HG02610 (cell line): ENCODE results near the gene FAM227B.
"Not testable (repeated sequence)": the region's sequence is repeated elsewhere in the genome, so short reads cannot be mapped to it uniquely, and the experiment has no call there.

ENCODE experiments used
- ATAC-seq: cut with Tn5 transposase; IDR thresholded peaks from one replicate; pipeline ENCODE4 v1.9.1; 2021; ENCODE audit warnings: mild to moderate bottlenecking, moderate library complexity; ENCODE audit not compliant: unreplicated experiment

FAM227B gene

GRCh38 chr15:49383266-49383665 is 237.4 kb downstream of the FAM227B start:
- no peak for ATAC-seq

- no peak for ATAC-seq
Observed at GRCh38 chr15:49382394-49382793, 238.2 kb downstream of the FAM227B start.

- ATAC-seq, result no peak
Observed at GRCh38 chr15:49380912-49381311, 239.7 kb downstream of the FAM227B start.

- no peak for ATAC-seq
Observed at GRCh38 chr15:49379996-49380395, 240.6 kb downstream of the FAM227B start.

- no peak for ATAC-seq
Observed at GRCh38 chr15:49372366-49372765, 248.3 kb downstream of the FAM227B start.

GRCh38 chr15:49370782-49371181 is 249.8 kb downstream of the FAM227B start:
- no peak for ATAC-seq

GRCh38 chr15:49366496-49366895 is 254.1 kb downstream of the FAM227B start:
- no peak for ATAC-seq

GRCh38 chr15:49361370-49361769 is 259.2 kb downstream of the FAM227B start:
- ATAC-seq, result no peak

- not testable (repeated sequence) for ATAC-seq
Observed at GRCh38 chr15:49354439-49354838, 266.2 kb downstream of the FAM227B start.

GRCh38 chr15:49343546-49343945 is 277.1 kb downstream of the FAM227B start:
- ATAC-seq, result no peak

- no peak for ATAC-seq
Observed at GRCh38 chr15:49339656-49340055, 281.0 kb downstream of the FAM227B start.

GRCh38 chr15:49331951-49332350 is 288.7 kb downstream of the FAM227B start:
- no peak for ATAC-seq

- no peak for ATAC-seq
Observed at GRCh38 chr15:49331442-49331841, 289.2 kb downstream of the FAM227B start.

- no peak for ATAC-seq
Observed at GRCh38 chr15:49330166-49330565, 290.5 kb downstream of the FAM227B start.

- ATAC-seq, result no peak
Observed at GRCh38 chr15:49328941-49329340, 291.7 kb downstream of the FAM227B start.

GRCh38 chr15:49327927-49328326 is 292.7 kb downstream of the FAM227B start:
- ATAC-seq, result no peak

- ATAC-seq, result no peak
Observed at GRCh38 chr15:49323207-49323606, 297.4 kb downstream of the FAM227B start.

GRCh38 chr15:49320351-49320750 is 300.3 kb downstream of the FAM227B start:
- ATAC-seq, result no peak

- ATAC-seq, result no peak
Observed at GRCh38 chr15:49315391-49315823, 305.2 kb downstream of the FAM227B start.

GRCh38 chr15:49314716-49315115 is 305.9 kb downstream of the FAM227B start:
- no peak for ATAC-seq

- ATAC-seq, result no peak
Observed at GRCh38 chr15:49313650-49314049, 307.0 kb downstream of the FAM227B start.

GRCh38 chr15:49309889-49310288 is 310.7 kb downstream of the FAM227B start:
- no peak for ATAC-seq

GRCh38 chr15:49308686-49309085 is 311.9 kb downstream of the FAM227B start:
- ATAC-seq, result no peak

- no peak for ATAC-seq
Observed at GRCh38 chr15:49306551-49306950, 314.1 kb downstream of the FAM227B start.
